Uterus (tissue), 4 donors: ENCODE measurements around the gene CPLX1. TPM values are rescaled to one million over a fixed set of nuclear protein-coding genes. Genes with fewer than 3 reads are reported as not detected.
"Not testable (repeated sequence)": the region's sequence is repeated elsewhere in the genome, so short reads cannot be mapped to it uniquely, and the experiment has no call there.

ENCODE experiments used
- DNase-seq, 2 donors: peaks; one replicate each; pipeline ENCODE4 v3.0.0-alpha.2; 2019 to 2020
- H3K27ac ChIP-seq, 2 donors: fragments of 200-600 bp; sonication (generic); 1 replicate in 1 of 2; 2 replicates in 1 of 2; pipeline ENCODE4 v1.5.1; 2016 to 2018
- H3K27me3 ChIP-seq, 2 donors: fragments of 200-600 bp; sonication (generic); one replicate each; pipeline ENCODE4 v1.5.1; 2018 to 2019; ENCODE audit warnings: control low read depth in 1 of 2
- H3K36me3 ChIP-seq, 2 donors: fragments of 200-600 bp; sonication (generic); one replicate each; pipeline ENCODE4 v1.5.1; 2019; ENCODE audit warnings: control low read depth in 1 of 2
- H3K4me1 ChIP-seq, 2 donors: fragments of 200-600 bp; sonication (generic); one replicate each; pipeline ENCODE4 v1.5.1; 2018 to 2019; ENCODE audit warnings: control low read depth in 1 of 2
- H3K4me3 ChIP-seq, 2 donors: fragments of 200-600 bp; sonication (generic); 1 replicate in 1 of 2; 2 replicates in 1 of 2; pipeline ENCODE4 v1.5.1; 2018 to 2019; ENCODE audit warnings: mild to moderate bottlenecking in 1 of 2
- H3K9me3 ChIP-seq, 2 donors: fragments of 200-600 bp; sonication (generic); one replicate each; pipeline ENCODE4 v1.5.1; 2019; ENCODE audit warnings: control low read depth in 1 of 2
- CTCF ChIP-seq, 4 experiments: fragments of 200-600 bp in 2 of 4; fragments of 450-650 bp in 2 of 4; sonication (generic) in 2 of 4; IDR thresholded peaks; one replicate each; pipeline ENCODE4 v1.5.1; 2016 to 2019; ENCODE audit warnings: antibody characterized with exemption in 4 of 4, mild to moderate bottlenecking in 2 of 4, moderate library complexity in 1 of 4
- POLR2A ChIP-seq, 2 donors: fragments of 450-650 bp; IDR thresholded peaks; one replicate each; pipeline ENCODE4 v1.6.1; 2016; ENCODE audit warnings: antibody characterized with exemption in 2 of 2, mild to moderate bottlenecking in 1 of 2, moderate library complexity in 1 of 2
- intact Hi-C: fragments of 100-400 bp; cut with DNase I; formaldehyde crosslinking; loops from one replicate; pipeline ENCODE4 v1.15.1; 2023; ENCODE audit warnings: low total_unique reads
- total RNA-seq, 4 donors: library from RNA; depleted of rRNA in 3 of 4; stranded (reverse); fragments of >200 nt in 3 of 4; gene quantifications; one replicate each; pipeline versions ENCODE4 v1.1.0 to v1.2.4, GENCODE V29; 2014 to 2023
- donor health status: DM: yes; HTN: yes; CAD: no.

The CPLX1 gene
- total RNA-seq, 4 donors from 2014 or later = 0.14 to 15.1 (median 2.0) TPM

- TF ChIP-seq POLR2A (IDR thresholded peaks at IDR 0.05) (no peak), CTCF (IDR thresholded peaks at IDR 0.05) (no peak)
- DNase-seq = no peak
- no peaks in the 10 kb centered on the region for H3K4me1 ChIP-seq
- intact Hi-C loops = no loop called here
- H3K27ac ChIP-seq = no peak overlapping the region
- no peaks in the 10 kb centered on the region for H3K36me3 ChIP-seq
- no peaks in the 10 kb centered on the region for H3K9me3 ChIP-seq
- no peak overlapping the region for H3K4me3 ChIP-seq
- peaks cover 0 to 12% of the 10 kb centered on the region in 2 donors for H3K27me3 ChIP-seq
These were observed 11.5 kb downstream of the CPLX1 start for GRCh38 chr4:814312-814850.

GRCh38 chr4:813900-814299, 12.0 kb downstream of the CPLX1 start:
- H3K4me1 ChIP-seq = no peaks in the 10 kb centered on the region
- no peak overlapping the region for H3K27ac ChIP-seq
- TF ChIP-seq CTCF (IDR thresholded peaks at IDR 0.05) = no peak
- no peak for TF ChIP-seq POLR2A (IDR thresholded peaks at IDR 0.05)
- H3K9me3 ChIP-seq = no peaks in the 10 kb centered on the region
- H3K36me3 ChIP-seq = no peaks in the 10 kb centered on the region
- no peak for DNase-seq
- peaks cover 0 to 12% of the 10 kb centered on the region in 2 donors for H3K27me3 ChIP-seq
- intact Hi-C loops = no loop called here
- H3K4me3 ChIP-seq = no peak overlapping the region

- Histone ChIP-seq H3K27me3 (peaks cover 0 to 19% of the 10 kb centered on the region in 2 donors), H3K36me3 (no peaks in the 10 kb centered on the region), H3K4me3 (no peak overlapping the region), H3K9me3 (no peaks in the 10 kb centered on the region), H3K27ac (no peak overlapping the region), H3K4me1 (no peaks in the 10 kb centered on the region)
- no peak for TF ChIP-seq POLR2A (IDR thresholded peaks at IDR 0.05)
- TF ChIP-seq CTCF (IDR thresholded peaks at IDR 0.05) = no peak
- intact Hi-C loops = no loop called here
- no peak for DNase-seq
These were observed 16.9 kb downstream of the CPLX1 start for GRCh38 chr4:808860-809570.

- no peaks in the 10 kb centered on the region for H3K36me3 ChIP-seq
- H3K9me3 ChIP-seq = no peaks in the 10 kb centered on the region
- no peaks in the 10 kb centered on the region for H3K4me1 ChIP-seq
- DNase-seq = no peak
- intact Hi-C loops = no loop called here
- no peak overlapping the region for H3K4me3 ChIP-seq
- TF ChIP-seq POLR2A (IDR thresholded peaks at IDR 0.05) (no peak), CTCF (IDR thresholded peaks at IDR 0.05) (no peak)
- peaks cover 0 to 9% of the 10 kb centered on the region in 2 donors for H3K27me3 ChIP-seq
- no peak overlapping the region for H3K27ac ChIP-seq
These were observed 18.1 kb downstream of the CPLX1 start for GRCh38 chr4:807792-808191.

GRCh38 chr4:806979-807378, 18.9 kb downstream of the CPLX1 start:
- intact Hi-C loops, H3K27me3 ChIP-seq, H3K27ac ChIP-seq, H3K4me3 ChIP-seq, H3K9me3 ChIP-seq, DNase-seq, H3K4me1 ChIP-seq, H3K36me3 ChIP-seq: not testable (repeated sequence)
